Trophoblast cell (in vitro differentiated cells and primary cell): ENCODE results near the gene ADD1.

Experiments
- DNase-seq, 2 donors: peaks; one replicate each; pipeline ENCODE4 v3.0.0-alpha.2; 2016
- H2AFZ ChIP-seq: 2 replicates; pipeline ENCODE4 v1.6.1; 2013; ENCODE audit warnings: low read length, moderate library complexity, mild to moderate bottlenecking; ENCODE audit not compliant: insufficient read depth, poor library complexity
- H2AK5ac ChIP-seq: 2 replicates; pipeline ENCODE4 v1.6.1; 2013; ENCODE audit warnings: mild to moderate bottlenecking, low read length
- H2BK120ac ChIP-seq: 2 replicates; pipeline ENCODE4 v1.6.1; 2013; ENCODE audit warnings: low read length, mild to moderate bottlenecking, moderate library complexity; ENCODE audit not compliant: insufficient read depth, poor library complexity
- H2BK12ac ChIP-seq: 2 replicates; pipeline ENCODE4 v1.6.1; 2013; ENCODE audit warnings: mild to moderate bottlenecking, low read length, moderate library complexity
- H2BK5ac ChIP-seq: 2 replicates; pipeline ENCODE4 v1.6.1; 2013; ENCODE audit warnings: low read length, low read depth, moderate library complexity, mild to moderate bottlenecking; ENCODE audit not compliant: poor library complexity
- H3K14ac ChIP-seq: 2 replicates; pipeline ENCODE4 v1.6.1; 2013; ENCODE audit warnings: mild to moderate bottlenecking, low read length
- H3K18ac ChIP-seq: 2 replicates; pipeline ENCODE4 v1.6.1; 2013; ENCODE audit warnings: mild to moderate bottlenecking, low read length
- H3K23ac ChIP-seq: 2 replicates; pipeline ENCODE4 v1.6.1; 2013; ENCODE audit warnings: low read length
- H3K27ac ChIP-seq: 2 replicates; pipeline ENCODE4 v1.5.1; 2013; ENCODE audit warnings: low read depth, mild to moderate bottlenecking, inconsistent platforms, low read length, moderate library complexity
- H3K27me3 ChIP-seq: 2 replicates; pipeline ENCODE4 v1.6.1; 2013; ENCODE audit warnings: inconsistent platforms, mild to moderate bottlenecking, low read length, moderate library complexity; ENCODE audit not compliant: insufficient read depth
- H3K36me3 ChIP-seq, 2 experiments: 1 replicate in 1 of 2; 2 replicates in 1 of 2; pipeline ENCODE4 v1.6.1; 2013; ENCODE audit warnings: low read length in 2 of 2, mild to moderate bottlenecking in 2 of 2, moderate library complexity in 1 of 2; ENCODE audit not compliant: insufficient read depth in 2 of 2, control insufficient read depth in 1 of 2
- H3K4ac ChIP-seq: 2 replicates; pipeline ENCODE4 v1.6.1; 2013; ENCODE audit warnings: low read depth, mild to moderate bottlenecking, low read length, moderate library complexity
- H3K4me1 ChIP-seq, 2 experiments: 1 replicate in 1 of 2; 2 replicates in 1 of 2; pipeline ENCODE4 v1.6.1; 2013; ENCODE audit warnings: low read length in 2 of 2, mild to moderate bottlenecking in 2 of 2, moderate library complexity in 1 of 2; ENCODE audit not compliant: insufficient read depth in 2 of 2, control insufficient read depth in 1 of 2
- H3K4me2 ChIP-seq: 2 replicates; pipeline ENCODE4 v1.6.1; 2013; ENCODE audit warnings: inconsistent platforms, mild to moderate bottlenecking, low read length, moderate library complexity
- H3K4me3 ChIP-seq: 2 replicates; pipeline ENCODE4 v1.5.1; 2013; ENCODE audit warnings: mild to moderate bottlenecking, low read depth, low read length, inconsistent platforms
- H3K79me1 ChIP-seq: one replicate; pipeline ENCODE4 v1.6.1; 2013; ENCODE audit warnings: low read length
- H3K79me2 ChIP-seq: 2 replicates; pipeline ENCODE4 v1.6.1; 2013; ENCODE audit warnings: low read length, mild to moderate bottlenecking; ENCODE audit not compliant: control insufficient read depth, insufficient read depth, poor library complexity
- H3K9ac ChIP-seq: 2 replicates; pipeline ENCODE4 v1.6.1; 2013; ENCODE audit warnings: mild to moderate bottlenecking, low read length
- H3K9me3 ChIP-seq: 2 replicates; pipeline ENCODE4 v1.6.1; 2013; ENCODE audit warnings: low read depth, mild to moderate bottlenecking, control low read depth, inconsistent platforms, low read length; ENCODE audit not compliant: insufficient read depth
- H4K12ac ChIP-seq: 2 replicates; pipeline ENCODE4 v1.6.1; 2013; ENCODE audit warnings: low read depth, mild to moderate bottlenecking, low read length, moderate library complexity
- H4K8ac ChIP-seq: 2 replicates; pipeline ENCODE4 v1.6.1; 2013; ENCODE audit warnings: low read depth, mild to moderate bottlenecking, low read length, moderate library complexity
- H4K91ac ChIP-seq: one replicate; pipeline ENCODE4 v1.6.1; 2013; ENCODE audit warnings: low read depth, mild to moderate bottlenecking, low read length, moderate library complexity
- WGBS: extraction: QIAGEN DNeasy Blood & Tissue Kit; methylation state at CpG from one replicate; pipeline ENCODE4 v1.1.7; 2013; ENCODE audit warnings: missing lambda C conversion rate; ENCODE audit not compliant: insufficient read length, insufficient coverage; ENCODE audit errors: extremely low coverage; 5-methylcytosine and 5-hydroxymethylcytosine counted together

Gene ADD1

GRCh38 chr4:2846172-2846571, 2.5 kb downstream of the ADD1 start:
- peaks cover 28% of the 10 kb centered on the region for H3K79me2 ChIP-seq
- H3K4ac ChIP-seq: no peak overlapping the region
- H2BK5ac ChIP-seq: no peak overlapping the region
- peaks cover 0 to 2% of the 10 kb centered on the region in 2 experiments for H3K36me3 ChIP-seq
- H4K8ac ChIP-seq: no peak overlapping the region
- peaks cover 13% of the 10 kb centered on the region for H3K79me1 ChIP-seq
- no CpG with 5 or more reads among the region's 2 CpGs for WGBS
- no peaks in the 10 kb centered on the region for H3K9me3 ChIP-seq
- H2AK5ac ChIP-seq: no peak overlapping the region
- no peak overlapping the region for H3K14ac ChIP-seq
- no peak overlapping the region for H2BK12ac ChIP-seq
- no peaks in the 10 kb centered on the region for H3K27me3 ChIP-seq
- peaks cover 3 to 9% of the 10 kb centered on the region in 2 experiments for H3K4me1 ChIP-seq
- no peak overlapping the region for H3K4me3 ChIP-seq
- no peak for DNase-seq
- H3K27ac ChIP-seq: no peak overlapping the region
- H4K12ac ChIP-seq: no peak overlapping the region
- no peak overlapping the region for H4K91ac ChIP-seq
- H3K18ac ChIP-seq: no peak overlapping the region
- H3K9ac ChIP-seq: no peak overlapping the region
- no peak overlapping the region for H2AFZ ChIP-seq
- no peak overlapping the region for H3K23ac ChIP-seq
- no peak overlapping the region for H2BK120ac ChIP-seq
- no peak overlapping the region for H3K4me2 ChIP-seq

GRCh38 chr4:2847302-2847871, 3.7 kb downstream of the ADD1 start:
- H3K14ac ChIP-seq: no peak overlapping the region
- no peak overlapping the region for H4K12ac ChIP-seq
- no peak overlapping the region for H2BK5ac ChIP-seq
- H4K91ac ChIP-seq: no peak overlapping the region
- no peak overlapping the region for H3K18ac ChIP-seq
- H2BK12ac ChIP-seq: no peak overlapping the region
- WGBS: no CpG with 5 or more reads among the region's 11 CpGs
- peak overlapping the region; percentile 96 for H3K4ac ChIP-seq
- peaks cover 28% of the 10 kb centered on the region for H3K79me2 ChIP-seq
- H3K79me1 ChIP-seq: peaks cover 13% of the 10 kb centered on the region
- H3K4me3 ChIP-seq: no peak overlapping the region
- H2BK120ac ChIP-seq: no peak overlapping the region
- H3K9ac ChIP-seq: no peak overlapping the region
- H3K27ac ChIP-seq: no peak overlapping the region
- DNase-seq: no peak
- H3K4me1 ChIP-seq: peaks cover 3 to 9% of the 10 kb centered on the region in 2 experiments
- H3K36me3 ChIP-seq: peaks cover 0 to 2% of the 10 kb centered on the region in 2 experiments
- H2AFZ ChIP-seq: no peak overlapping the region
- no peaks in the 10 kb centered on the region for H3K27me3 ChIP-seq
- H3K23ac ChIP-seq: no peak overlapping the region
- no peaks in the 10 kb centered on the region for H3K9me3 ChIP-seq
- H4K8ac ChIP-seq: no peak overlapping the region
- H2AK5ac ChIP-seq: no peak overlapping the region
- no peak overlapping the region for H3K4me2 ChIP-seq

- peak; percentile 44 to 70 for DNase-seq
- no peaks in the 10 kb centered on the region for H3K27me3 ChIP-seq
- H3K4ac ChIP-seq: peak overlapping the region; percentile 75
- no CpG with 5 or more reads among the region's 2 CpGs for WGBS
- H3K79me1 ChIP-seq: peaks cover 6% of the 10 kb centered on the region
- no peak overlapping the region for H2AFZ ChIP-seq
- no peak overlapping the region for H2AK5ac ChIP-seq
- peaks cover under 1 to 2% of the 10 kb centered on the region in 2 experiments for H3K36me3 ChIP-seq
- no peak overlapping the region for H2BK12ac ChIP-seq
- H3K9ac ChIP-seq: no peak overlapping the region
- no peak overlapping the region for H2BK5ac ChIP-seq
- no peak overlapping the region for H3K27ac ChIP-seq
- no peak overlapping the region for H2BK120ac ChIP-seq
- H3K4me3 ChIP-seq: no peak overlapping the region
- peaks cover 2 to 3% of the 10 kb centered on the region in 2 experiments for H3K4me1 ChIP-seq
- no peaks in the 10 kb centered on the region for H3K9me3 ChIP-seq
- peaks cover 21% of the 10 kb centered on the region for H3K79me2 ChIP-seq
- H4K8ac ChIP-seq: no peak overlapping the region
- no peak overlapping the region for H4K12ac ChIP-seq
- H3K23ac ChIP-seq: no peak overlapping the region
- H3K14ac ChIP-seq: no peak overlapping the region
- H4K91ac ChIP-seq: no peak overlapping the region
- no peak overlapping the region for H3K18ac ChIP-seq
- H3K4me2 ChIP-seq: no peak overlapping the region
These were observed 4.8 kb downstream of the ADD1 start for GRCh38 chr4:2848449-2848848.

- no peak for DNase-seq
- Histone ChIP-seq H3K4me1 (peaks cover 2 to 3% of the 10 kb centered on the region in 2 experiments), H4K91ac (no peak overlapping the region), H3K36me3 (peaks cover 9 to 10% of the 10 kb centered on the region in 2 experiments), H2BK5ac (no peak overlapping the region), H4K12ac (no peak overlapping the region), H3K4me2 (no peak overlapping the region), H3K79me2 (peaks cover 14% of the 10 kb centered on the region), H3K14ac (no peak overlapping the region), H2AK5ac (no peak overlapping the region), H3K79me1 (no peaks in the 10 kb centered on the region), H3K9me3 (no peaks in the 10 kb centered on the region), H4K8ac (no peak overlapping the region), H2AFZ (no peak overlapping the region), H3K27ac (no peak overlapping the region), H3K18ac (no peak overlapping the region), H3K23ac (no peak overlapping the region), H2BK120ac (no peak overlapping the region), H3K4ac (peak overlapping the region; percentile 46), H2BK12ac (no peak overlapping the region), H3K4me3 (no peak overlapping the region), H3K9ac (no peak overlapping the region), H3K27me3 (no peaks in the 10 kb centered on the region)
- WGBS: no CpG with 5 or more reads among the region's 9 CpGs
These were observed 5.9 kb downstream of the ADD1 start for GRCh38 chr4:2849267-2850152.
